ENCODE measurements around the gene KLHL18.
A peak's percentile ranks its signal among the peaks of the same experiment; 100 is the strongest.
"Not testable (repeated sequence)": the region's sequence is repeated elsewhere in the genome, so short reads cannot be mapped to it uniquely, and the experiment has no call there.

The KLHL18 gene

DNA sequence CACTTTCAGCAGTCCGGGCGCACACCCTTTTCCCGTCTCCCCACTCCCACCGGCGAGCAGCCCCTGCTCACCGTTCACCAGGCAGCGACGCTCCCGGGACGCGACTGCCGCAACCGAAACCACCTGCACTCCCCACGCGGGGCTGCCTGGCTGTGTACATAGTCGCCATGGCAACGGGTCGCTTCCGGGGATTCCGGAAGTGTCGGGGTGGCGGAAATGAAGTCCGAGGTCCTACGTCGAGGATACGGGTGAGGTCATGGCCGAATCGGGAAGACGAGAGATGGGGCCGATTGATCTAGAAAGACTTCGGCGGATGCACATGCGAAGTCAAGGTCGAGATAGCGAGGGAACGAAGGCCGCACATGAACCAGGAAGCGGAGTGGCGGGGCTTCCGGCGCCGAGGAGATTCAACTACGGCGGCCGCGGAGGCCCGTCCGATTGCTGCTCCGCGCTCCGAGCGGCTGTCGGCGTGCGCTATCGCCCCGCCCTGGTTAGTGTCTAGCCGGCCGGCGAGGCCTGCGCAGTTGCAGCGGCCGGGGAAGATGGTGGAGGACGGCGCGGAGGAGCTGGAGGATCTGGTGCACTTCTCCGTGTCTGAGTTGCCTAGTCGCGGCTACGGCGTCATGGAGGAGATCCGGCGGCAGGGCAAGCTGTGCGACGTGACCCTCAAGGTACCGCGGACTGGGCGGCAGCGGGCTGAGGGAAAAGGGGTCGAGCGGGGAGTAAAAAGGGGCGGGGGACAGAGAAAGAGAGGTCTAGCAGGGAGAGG is at the start of gene KLHL18, which contains the start of gene KIF9:
Gene KLHL18, plus strand, starts transcription at position 521 of the 769 bp plus-strand sequence. Its CDS starts 22 bp downstream, at position 543.
Gene KIF9, minus strand, starts transcription at position 376 of the 769 bp plus-strand sequence. CDS start 5,425 bp downstream, outside the sequence.
- peak within 1 kb of the TSS; percentile 84 for H3K4me3 ChIP-seq (ENCODE audit: low read length)
- TF ChIP-seq ZNF274 (IDR thresholded peaks at IDR 0.05; ENCODE audit: low read depth, low read length) = no peak

- TF ChIP-seq ZNF274 (IDR thresholded peaks at IDR 0.05; ENCODE audit: low read depth, low read length) = no peak
- no peak overlapping the region for H3K4me3 ChIP-seq (ENCODE audit: low read length)
Observed at GRCh38 chr3:47238017-47238416, 44.7 kb upstream of the KLHL18 start.

DNA sequence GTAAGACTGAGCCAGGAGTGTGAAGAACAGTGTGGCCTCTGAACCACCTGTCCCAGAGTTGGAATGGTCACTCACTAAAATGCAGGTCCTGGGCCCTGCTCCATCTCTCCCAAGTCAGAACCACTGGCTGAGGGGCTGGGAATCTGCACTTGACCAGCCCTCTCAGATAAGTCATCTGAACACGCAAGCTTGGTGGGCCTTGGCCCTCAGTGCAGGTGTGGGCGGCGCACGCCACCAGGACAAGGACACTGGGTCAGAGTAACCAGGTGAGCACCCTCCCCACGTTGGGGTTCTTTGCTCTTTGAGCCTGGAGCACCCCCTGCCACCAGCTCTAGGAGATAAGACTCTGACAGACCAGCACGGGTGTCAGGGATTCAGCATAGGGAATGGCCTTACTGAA is 42.8 kb upstream of the KLHL18 start:
- H3K4me3 ChIP-seq (ENCODE audit: low read length) = no peak overlapping the region
- TF ChIP-seq ZNF274 (IDR thresholded peaks at IDR 0.05; ENCODE audit: low read depth, low read length) = no peak

DNA sequence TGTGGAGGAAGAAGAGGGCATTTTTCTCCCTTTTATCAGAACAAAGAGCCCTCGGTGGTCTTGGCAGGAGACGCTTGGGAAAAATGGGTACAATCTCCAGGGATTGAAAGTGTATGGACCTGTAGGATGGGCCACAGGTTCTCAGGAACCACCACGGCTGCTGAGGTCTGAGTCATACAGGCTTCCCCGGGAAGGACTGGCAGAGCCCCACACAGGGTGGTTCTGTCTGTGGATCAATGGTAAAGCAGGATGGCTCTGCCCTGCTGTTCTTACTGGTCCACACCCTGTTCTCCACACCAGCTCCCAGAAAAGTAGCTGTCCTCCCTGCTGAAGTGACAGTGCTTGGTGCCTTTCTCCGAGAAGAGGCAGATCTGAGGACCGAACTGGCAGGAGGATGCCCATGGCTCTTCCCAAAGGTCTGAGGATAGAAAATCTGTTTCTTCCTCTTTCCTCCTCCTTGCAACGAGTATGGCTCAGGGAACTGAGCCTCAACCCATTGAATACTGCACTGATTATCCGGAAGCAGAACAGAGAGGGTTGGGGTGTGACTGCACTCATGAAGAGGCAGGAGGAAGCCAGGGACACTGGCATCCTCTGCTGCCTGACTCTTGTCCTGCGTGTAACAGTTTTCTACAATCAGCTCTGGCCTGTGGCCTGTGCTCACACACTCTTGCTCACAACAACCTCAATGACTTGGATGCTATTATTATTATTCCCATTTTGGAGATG is 39.2 kb upstream of the KLHL18 start:
- no peak for TF ChIP-seq ZNF274 (IDR thresholded peaks at IDR 0.05; ENCODE audit: low read depth, low read length)
- H3K4me3 ChIP-seq (ENCODE audit: low read length) = no peak overlapping the region

DNA sequence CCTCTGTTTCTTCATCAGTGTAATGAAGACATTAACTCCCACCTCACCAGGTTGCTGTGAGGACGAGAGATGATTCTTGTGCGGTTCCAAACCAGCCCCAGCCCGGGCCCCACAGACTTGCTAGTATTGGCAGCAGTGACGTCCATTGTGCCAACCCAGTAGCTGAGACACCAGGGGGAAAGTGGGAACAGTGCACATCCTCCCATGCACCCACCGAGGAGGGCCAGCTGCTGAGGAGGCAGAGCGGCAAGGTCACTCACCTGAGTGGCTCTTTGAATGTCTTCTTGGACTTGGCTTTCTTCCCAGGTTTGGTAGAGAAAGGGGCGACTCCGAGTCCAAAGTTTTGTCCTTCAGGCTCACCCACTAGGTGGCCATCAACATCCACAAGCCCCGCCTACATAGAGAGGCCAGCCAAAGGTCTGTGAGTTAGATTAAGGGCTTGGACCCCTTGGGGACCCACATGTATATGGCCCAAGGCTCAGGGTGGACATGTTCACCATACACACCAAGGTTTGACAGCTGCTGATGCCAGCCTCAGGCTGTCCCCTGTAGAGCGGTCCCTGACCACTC is 38.1 kb upstream of the KLHL18 start:
- H3K4me3 ChIP-seq (ENCODE audit: low read length) = no peak overlapping the region
- no peak for TF ChIP-seq ZNF274 (IDR thresholded peaks at IDR 0.05; ENCODE audit: low read depth, low read length)

DNA sequence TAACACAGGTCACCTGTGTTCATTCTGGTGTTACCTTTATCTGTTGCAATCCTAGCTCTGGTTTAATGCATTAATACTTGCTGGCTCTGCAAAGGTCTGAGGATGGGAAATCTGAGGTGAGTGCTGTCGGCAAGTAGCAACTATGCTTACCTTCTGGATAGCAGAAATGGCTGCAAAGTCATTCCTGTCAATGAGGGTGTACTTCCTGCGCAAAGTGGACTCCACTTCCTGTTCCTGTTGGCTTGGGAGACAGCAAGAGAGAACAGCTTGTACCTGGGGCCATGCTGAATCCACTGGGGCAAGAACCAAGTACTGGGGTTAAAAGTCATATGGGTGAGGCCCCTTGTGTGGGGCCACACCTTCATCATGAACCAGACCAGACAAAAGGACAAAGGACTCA is 37.5 kb upstream of the KLHL18 start:
- no peak overlapping the region for H3K4me3 ChIP-seq (ENCODE audit: low read length)

DNA sequence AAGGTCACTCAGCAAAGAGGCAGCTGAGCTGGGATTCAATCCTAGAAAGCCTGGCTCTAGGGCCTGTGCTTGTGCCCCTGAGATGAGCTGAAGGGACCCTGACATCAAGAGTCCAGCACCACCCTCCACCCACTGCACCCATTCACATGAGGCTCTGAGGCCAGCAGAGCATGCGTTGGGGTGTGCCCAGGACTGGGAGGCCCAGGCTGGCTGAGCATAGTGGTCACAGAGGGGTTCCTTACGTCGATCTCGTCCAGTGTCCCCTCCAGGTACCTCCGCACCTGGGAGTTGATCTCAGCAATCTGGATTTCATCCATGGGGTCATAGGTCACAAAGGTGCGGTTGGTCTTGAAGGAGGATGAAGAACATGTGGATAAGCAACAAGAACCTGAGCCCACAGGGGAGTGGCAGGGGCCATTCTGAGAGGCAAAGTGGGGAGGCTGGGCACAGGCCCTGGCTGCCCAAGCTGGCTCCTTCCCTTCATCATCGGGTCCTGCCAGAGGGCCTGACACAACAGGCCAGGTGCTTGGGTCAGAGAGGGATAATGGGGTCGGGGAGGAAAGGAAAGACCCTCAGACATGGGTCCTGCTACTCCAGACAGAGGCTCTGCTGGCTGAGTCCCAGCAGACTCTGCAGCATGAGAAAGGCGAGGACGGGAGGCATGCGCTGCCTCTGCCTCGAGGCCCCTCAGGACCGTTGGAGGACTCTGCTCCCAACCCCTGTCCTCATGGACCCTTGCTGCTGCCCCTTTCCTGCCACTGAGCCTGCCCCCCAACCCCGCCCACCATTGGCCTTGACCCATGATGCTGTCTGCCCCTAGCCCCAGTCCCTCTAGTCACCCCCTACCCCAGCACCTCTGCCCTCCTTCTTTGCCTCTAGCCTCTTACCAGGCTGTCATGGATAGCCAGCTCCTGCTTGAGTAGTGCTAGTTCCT is 35.3 kb upstream of the KLHL18 start:
- H3K4me3 ChIP-seq (ENCODE audit: low read length) = no peak overlapping the region
- TF ChIP-seq ZNF274 (IDR thresholded peaks at IDR 0.05; ENCODE audit: low read depth, low read length) = no peak

More for the DNA sequence above, 37.5 kb upstream of the KLHL18 start:
- TF ChIP-seq ZNF274 (IDR thresholded peaks at IDR 0.05; ENCODE audit: low read depth, low read length) = no peak

- H3K4me3 ChIP-seq (ENCODE audit: low read length) = no peak overlapping the region
- TF ChIP-seq ZNF274 (IDR thresholded peaks at IDR 0.05; ENCODE audit: low read depth, low read length) = no peak
Observed at GRCh38 chr3:47250309-47251060, 32.3 kb upstream of the KLHL18 start.

DNA sequence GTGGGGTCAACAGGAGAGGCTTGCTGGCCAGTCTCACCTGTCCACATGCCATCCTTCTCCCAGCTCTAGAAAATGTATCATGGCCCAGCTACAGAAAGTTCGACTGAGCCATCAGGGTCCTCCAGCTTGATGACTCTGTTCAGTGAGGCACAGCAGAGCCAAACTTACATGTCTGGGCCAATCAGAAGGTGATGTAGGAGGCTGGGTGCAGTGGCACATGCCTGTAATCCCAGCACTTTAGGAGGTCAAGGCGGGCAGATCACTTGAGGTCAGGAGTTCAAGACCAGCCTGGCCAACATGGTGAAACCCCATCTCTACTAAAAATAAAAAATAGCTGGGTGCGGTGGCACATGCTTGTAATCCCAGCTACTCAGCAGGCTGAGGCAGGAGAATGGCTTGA is 31.7 kb upstream of the KLHL18 start:
- H3K4me3 ChIP-seq (ENCODE audit: low read length) = not testable (repeated sequence)

- no peak for TF ChIP-seq ZNF274 (IDR thresholded peaks at IDR 0.05; ENCODE audit: low read depth, low read length)
- no peak overlapping the region for H3K4me3 ChIP-seq (ENCODE audit: low read length)
Observed at GRCh38 chr3:47251689-47252088, 31.1 kb upstream of the KLHL18 start.

DNA sequence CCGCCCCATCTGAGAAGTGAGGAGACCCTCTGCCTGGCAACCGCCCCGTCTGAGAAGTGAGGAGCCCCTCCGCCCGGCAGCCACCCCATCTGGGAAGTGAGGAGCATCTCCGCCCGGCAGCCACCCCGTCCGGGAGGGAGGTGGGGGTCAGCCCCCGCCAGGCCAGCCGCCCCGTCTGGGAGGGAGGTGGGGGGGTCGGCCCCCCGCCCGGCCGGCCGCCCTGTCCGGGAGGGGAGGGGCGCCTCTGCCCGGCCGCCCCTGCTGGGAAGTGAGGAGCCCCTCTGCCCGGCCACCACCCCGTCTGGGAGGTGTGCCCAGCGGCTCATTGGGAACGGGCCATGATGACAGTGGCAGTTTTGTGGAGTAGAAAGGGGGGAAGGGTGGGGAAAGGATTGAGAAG is 26.4 kb upstream of the KLHL18 start:
- H3K4me3 ChIP-seq (ENCODE audit: low read length) = not testable (repeated sequence)

DNA sequence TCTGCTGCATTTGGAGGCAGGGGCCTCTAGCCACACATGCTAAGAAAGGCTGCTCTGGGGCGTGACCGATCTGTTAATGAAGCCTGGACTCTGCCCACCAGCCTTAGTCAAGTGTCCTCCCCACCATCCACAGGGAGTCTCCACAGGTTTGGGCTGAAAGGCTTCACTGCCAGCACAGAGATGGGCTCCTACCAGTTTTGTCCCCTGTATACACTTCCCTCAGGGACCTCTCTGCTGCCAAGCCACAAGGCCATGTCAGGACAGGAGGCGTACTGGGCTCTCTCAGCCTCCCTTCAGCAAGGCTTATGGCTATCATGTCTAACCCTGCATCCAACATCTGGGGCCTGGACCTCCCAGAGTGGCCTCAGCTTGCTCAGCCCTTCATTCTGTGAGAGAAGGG is 23.6 kb upstream of the KLHL18 start:
- no peak for TF ChIP-seq ZNF274 (IDR thresholded peaks at IDR 0.05; ENCODE audit: low read depth, low read length)

DNA sequence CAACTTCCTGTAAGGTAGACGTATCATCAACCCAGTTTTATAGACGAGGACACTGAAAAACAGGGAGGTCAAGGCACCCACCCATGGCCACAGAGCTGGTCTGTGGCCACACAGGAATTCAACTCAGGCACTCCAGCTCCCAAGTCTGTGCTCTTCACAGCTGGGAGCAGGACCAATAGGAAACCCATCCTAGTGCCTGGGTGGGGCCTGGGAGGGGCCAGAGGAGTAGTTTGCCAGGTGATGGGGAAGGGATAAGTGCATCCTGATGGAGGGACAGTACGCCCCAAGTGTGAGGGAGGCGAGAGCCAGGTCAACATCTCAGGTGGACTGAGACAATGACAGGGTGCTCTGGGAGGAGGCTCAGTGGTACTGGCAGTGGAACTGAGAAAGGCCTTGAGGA is 22.1 kb upstream of the KLHL18 start:
- no peak for TF ChIP-seq ZNF274 (IDR thresholded peaks at IDR 0.05; ENCODE audit: low read depth, low read length)
- H3K4me3 ChIP-seq (ENCODE audit: low read length) = no peak overlapping the region

More for the DNA sequence above, 23.6 kb upstream of the KLHL18 start:
- no peak overlapping the region for H3K4me3 ChIP-seq (ENCODE audit: low read length)
